Neural cell (in vitro differentiated cells): ENCODE measurements around the gene B4GALT1. TPM values are rescaled to one million over a fixed set of nuclear protein-coding genes. Genes with fewer than 3 reads are reported as not detected.

ENCODE experiments used
- H2AFZ ChIP-seq: fragments of 200-600, 300-800 bp; sonication (generic), shearing (Covaris generic); 2 replicates; pipeline ENCODE4 v1.6.0; 2014; ENCODE audit warnings: low read depth, mild to moderate bottlenecking, antibody characterized with exemption, low read length, moderate library complexity
- H3F3A ChIP-seq: fragments of 200-600 bp; shearing (Covaris generic); 2 replicates; pipeline ENCODE4 v1.6.1; 2016; ENCODE audit warnings: mild to moderate bottlenecking, moderate library complexity, mixed read lengths, antibody characterized with exemption, low read length; ENCODE audit not compliant: insufficient read depth, poor library complexity, severe bottlenecking
- H3K27ac ChIP-seq: fragments of 200-600, 300-800 bp; sonication (generic), shearing (Covaris generic); 2 replicates; pipeline ENCODE4 v1.5.1; 2014; ENCODE audit warnings: mild to moderate bottlenecking, low read length, moderate library complexity
- H3K27me3 ChIP-seq: fragments of 300-800, 200-600 bp; sonication (generic), shearing (Covaris generic); 2 replicates; pipeline ENCODE4 v1.6.0; 2014; ENCODE audit warnings: mild to moderate bottlenecking, low read depth, low read length, moderate library complexity; ENCODE audit not compliant: insufficient read depth
- H3K36me3 ChIP-seq: fragments of 300-800, 200-600 bp; sonication (generic), shearing (Covaris generic); 2 replicates; pipeline ENCODE4 v1.5.1; 2014; ENCODE audit warnings: mild to moderate bottlenecking, antibody characterized with exemption, low read length, moderate library complexity; ENCODE audit not compliant: insufficient read depth
- H3K4me2 ChIP-seq: fragments of 300-800, 200-600 bp; sonication (generic), shearing (Covaris generic); 2 replicates; pipeline ENCODE4 v1.6.0; 2014; ENCODE audit warnings: mild to moderate bottlenecking, low read length
- H3K4me3 ChIP-seq: fragments of 300-800, 200-600 bp; sonication (generic), shearing (Covaris generic); 2 replicates; pipeline ENCODE4 v1.5.1; 2014; ENCODE audit warnings: mild to moderate bottlenecking, low read length, moderate library complexity
- H3K79me2 ChIP-seq: fragments of 200-600 bp; shearing (Covaris generic); replicated peaks from 2 replicates; pipeline ENCODE4 v1.6.0; 2014; ENCODE audit warnings: mild to moderate bottlenecking, low read length, moderate library complexity; ENCODE audit not compliant: insufficient read depth
- H3K9ac ChIP-seq: fragments of 300-800, 200-600 bp; sonication (generic), shearing (Covaris generic); 2 replicates; pipeline ENCODE4 v1.6.1; 2016; ENCODE audit warnings: mild to moderate bottlenecking, low read length, mixed read lengths
- H3K9me2 ChIP-seq: fragments of 200-600 bp; shearing (Covaris generic); 2 replicates; pipeline ENCODE4 v1.6.1; 2016; ENCODE audit warnings: mild to moderate bottlenecking, low read length, mixed read lengths; ENCODE audit not compliant: insufficient read depth
- H3K9me3 ChIP-seq: fragments of 200-600, 300-800 bp; sonication (generic), shearing (Covaris generic); 2 replicates; pipeline ENCODE4 v1.6.1; 2016; ENCODE audit warnings: mild to moderate bottlenecking, mixed run types, low read length, moderate library complexity, mixed read lengths
- H4K20me1 ChIP-seq: fragments of 200-600 bp; shearing (Covaris generic); 2 replicates; pipeline ENCODE4 v1.6.1; 2016; ENCODE audit warnings: mild to moderate bottlenecking, mixed run types; ENCODE audit not compliant: insufficient read depth
- CTCF ChIP-seq: fragments of 450-650 bp; IDR thresholded peaks from 2 replicates; pipeline ENCODE4 v1.5.1; 2014; ENCODE audit warnings: antibody characterized with exemption, mild to moderate bottlenecking, moderate library complexity; ENCODE audit not compliant: poor library complexity, severe bottlenecking
- EP300 ChIP-seq: fragments of 450-650 bp; conservative IDR thresholded peaks from 2 replicates; pipeline ENCODE4 v1.6.1; 2014; ENCODE audit warnings: antibody characterized with exemption, mild to moderate bottlenecking, moderate library complexity; ENCODE audit not compliant: poor library complexity, severe bottlenecking
- EZH2 ChIP-seq: fragments of 200-600, 300-800 bp; shearing (Covaris generic), sonication (generic); IDR thresholded peaks from 2 replicates; pipeline ENCODE4 v1.6.1; 2014; ENCODE audit warnings: antibody characterized with exemption, low read length, borderline replicate concordance, mild to moderate bottlenecking; ENCODE audit not compliant: insufficient read depth, poor library complexity, severe bottlenecking
- MXI1 ChIP-seq: fragments of 450-650 bp; conservative IDR thresholded peaks from 2 replicates; pipeline ENCODE4 v1.6.1; 2014; ENCODE audit warnings: antibody characterized with exemption, mild to moderate bottlenecking; ENCODE audit not compliant: poor library complexity, severe bottlenecking
- POLR2AphosphoS5 ChIP-seq: IDR thresholded peaks from 2 replicates; pipeline ENCODE4 v1.6.1; 2012
- RAD21 ChIP-seq: fragments of 450-650 bp; conservative IDR thresholded peaks from 2 replicates; pipeline ENCODE4 v1.6.1; 2014; ENCODE audit warnings: antibody characterized with exemption, mild to moderate bottlenecking, moderate library complexity
- REST ChIP-seq: IDR thresholded peaks from 2 replicates; pipeline ENCODE4 v1.6.1; 2012; ENCODE audit warnings: borderline replicate concordance
- SMC3 ChIP-seq: fragments of 450-650 bp; conservative IDR thresholded peaks from 2 replicates; pipeline ENCODE4 v1.6.1; 2014; ENCODE audit warnings: antibody characterized with exemption, mild to moderate bottlenecking, moderate library complexity; ENCODE audit not compliant: poor library complexity
- TAF1 ChIP-seq: IDR thresholded peaks from 2 replicates; pipeline ENCODE4 v1.6.1; 2012; ENCODE audit warnings: low read depth
- polyA plus RNA-seq: library from polyadenylated mRNA; depleted of rRNA; stranded (reverse); fragments of >200 nt; gene quantifications from 2 replicates; pipeline ENCODE4 v1.2.3, GENCODE V29; 2014

Gene B4GALT1
- polyA plus RNA-seq, 1 donor from 2014 or later = 0.41 TPM

GRCh38 chr9:33185858-33186257, 18.7 kb upstream of the B4GALT1 start:
- Histone ChIP-seq H3K9me2 (no peaks in the 10 kb centered on the region), H3F3A (no peaks in the 10 kb centered on the region), H3K79me2 (no peaks in the 10 kb centered on the region), H3K4me2 (no peak overlapping the region), H3K9me3 (no peaks in the 10 kb centered on the region), H3K27ac (no peak overlapping the region), H3K4me3 (no peak overlapping the region), H3K27me3 (no peaks in the 10 kb centered on the region), H3K9ac (no peak overlapping the region), H3K36me3 (no peaks in the 10 kb centered on the region), H2AFZ (no peak overlapping the region), H4K20me1 (no peaks in the 10 kb centered on the region)
- no peak for TF ChIP-seq CTCF
- no peak for TF ChIP-seq REST
- TF ChIP-seq RAD21 = no peak
- no peak for TF ChIP-seq MXI1
- no peak for TF ChIP-seq POLR2AphosphoS5
- TF ChIP-seq EZH2 = no peak
- no peak for TF ChIP-seq TAF1
- TF ChIP-seq EP300 = no peak
- TF ChIP-seq SMC3 = no peak

GRCh38 chr9:33185406-33185805, 18.3 kb upstream of the B4GALT1 start:
- no peaks in the 10 kb centered on the region for H3F3A ChIP-seq

More at GRCh38 chr9:33185406-33185805, 18.3 kb upstream of the B4GALT1 start:
- Histone ChIP-seq H3K9me3 (no peaks in the 10 kb centered on the region), H4K20me1 (no peaks in the 10 kb centered on the region), H3K79me2 (no peaks in the 10 kb centered on the region), H3K27me3 (no peaks in the 10 kb centered on the region), H2AFZ (no peak overlapping the region), H3K4me2 (no peak overlapping the region), H3K4me3 (no peak overlapping the region), H3K9me2 (no peaks in the 10 kb centered on the region), H3K36me3 (no peaks in the 10 kb centered on the region), H3K27ac (no peak overlapping the region), H3K9ac (no peak overlapping the region)
- TF ChIP-seq EP300 = no peak
- TF ChIP-seq POLR2AphosphoS5 = no peak
- TF ChIP-seq MXI1 = no peak
- no peak for TF ChIP-seq RAD21
- no peak for TF ChIP-seq EZH2
- no peak for TF ChIP-seq CTCF
- TF ChIP-seq REST = no peak
- no peak for TF ChIP-seq TAF1
- no peak for TF ChIP-seq SMC3
